Esophagus muscularis mucosa (tissue), 4 donors: ENCODE data around the gene FGD6. TPM values are rescaled to one million over a fixed set of nuclear protein-coding genes. Genes with fewer than 3 reads are reported as not detected.

Experiments used
- DNase-seq: peaks from one replicate; pipeline ENCODE4 v3.0.0-alpha.2; 2017; ENCODE audit errors: extremely low spot score
- H3K27ac ChIP-seq, 4 donors: fragments of 200-600 bp; sonication (generic); replicated peaks in 1 of 4; 1 replicate in 3 of 4; 2 replicates in 1 of 4; pipeline ENCODE4 v1.5.1; 2016 to 2019; ENCODE audit warnings: mild to moderate bottlenecking in 1 of 4
- H3K27me3 ChIP-seq, 4 donors: fragments of 200-600 bp; sonication (generic); one replicate each; pipeline versions ENCODE4 v1.5.1 to v1.6.0; 2016 to 2019
- H3K36me3 ChIP-seq, 4 donors: fragments of 200-600 bp; sonication (generic); one replicate each; pipeline ENCODE4 v1.5.1; 2016 to 2019
- H3K4me1 ChIP-seq, 4 donors: fragments of 200-600 bp; sonication (generic); one replicate each; pipeline ENCODE4 v1.5.1; 2016 to 2019
- H3K4me3 ChIP-seq, 4 donors: fragments of 200-600 bp; sonication (generic); 1 replicate in 2 of 4; 2 replicates in 2 of 4; pipeline ENCODE4 v1.5.1; 2016 to 2019; ENCODE audit warnings: mild to moderate bottlenecking in 4 of 4, moderate library complexity in 1 of 4
- H3K9me3 ChIP-seq, 4 donors: fragments of 200-600 bp; sonication (generic); 1 replicate in 3 of 4; 2 replicates in 1 of 4; pipeline ENCODE4 v1.5.1; 2016 to 2019
- CTCF ChIP-seq, 3 experiments: fragments of 200-600 bp in 2 of 3; fragments of 450-650 bp in 1 of 3; sonication (generic) in 2 of 3; IDR thresholded peaks; one replicate each; pipeline ENCODE4 v1.5.1; 2017 to 2019; ENCODE audit warnings: antibody characterized with exemption in 3 of 3, mild to moderate bottlenecking in 2 of 3, moderate library complexity in 1 of 3
- EP300 ChIP-seq: sonication (generic); formaldehyde crosslinking; IDR thresholded peaks from one replicate; pipeline ENCODE4 v1.6.1; 2017; ENCODE audit warnings: antibody characterized with exemption
- POLR2A ChIP-seq: fragments of 450-650 bp; IDR thresholded peaks from one replicate; pipeline ENCODE4 v1.6.1; 2017; ENCODE audit warnings: antibody characterized with exemption, moderate library complexity, mild to moderate bottlenecking, low read depth
- POLR2AphosphoS5 ChIP-seq, 2 donors: sonication (generic); formaldehyde crosslinking; IDR thresholded peaks; one replicate each; pipeline ENCODE4 v1.6.1; 2017; ENCODE audit warnings: antibody characterized with exemption in 2 of 2
- WGBS: methylation state at CpG from one replicate; pipeline ENCODE4 v1.1.5; 2018; 5-methylcytosine and 5-hydroxymethylcytosine counted together
- intact Hi-C: fragments of 100-400 bp; cut with DNase I; formaldehyde crosslinking; loops from one replicate; pipeline ENCODE4 v1.15.1; 2023
- total RNA-seq, 4 donors: library from RNA; depleted of rRNA; stranded (reverse); fragments of >200 nt; gene quantifications; one replicate each; pipeline versions ENCODE4 v1.1.0 to v1.2.1, GENCODE V29; 2016

Gene FGD6
- total RNA-seq, 4 donors from 2014 or later = 30.5 to 48.6 (median 37.3) TPM

DNA sequence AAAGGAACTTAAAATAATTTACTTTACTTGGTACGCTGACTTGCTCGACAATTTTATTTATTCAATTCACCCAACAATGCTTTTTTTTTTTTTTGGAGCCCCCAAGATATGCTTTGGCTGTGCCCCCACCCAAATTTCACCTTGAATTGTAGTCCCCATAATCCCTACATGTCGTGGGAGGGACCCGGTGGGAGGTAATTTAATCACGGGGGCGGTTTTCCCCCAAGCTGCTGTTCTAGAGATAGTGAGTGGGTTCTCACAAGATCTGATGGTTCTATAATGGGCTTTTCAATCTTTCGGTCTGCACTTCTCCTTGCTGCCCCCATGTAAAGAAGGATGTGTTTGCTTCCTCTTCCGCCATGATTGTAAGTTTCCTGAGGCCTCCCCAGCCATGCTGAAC is 10.4 kb downstream of the FGD6 start:
- WGBS = 93% methylated on average over 8 of the region's 8 CpGs
- no peaks in the 10 kb centered on the region for H3K36me3 ChIP-seq
- no peaks in the 10 kb centered on the region for H3K27me3 ChIP-seq
- no peaks in the 10 kb centered on the region for H3K9me3 ChIP-seq
- intact Hi-C loops = no loop called here
- peak overlapping the region; percentile 74 to 83 (median 78) for H3K27ac ChIP-seq
- no peak overlapping the region for H3K4me3 ChIP-seq
- H3K4me1 ChIP-seq = peaks cover 35 to 51% (median 45%) of the 10 kb centered on the region in 4 donors
- TF ChIP-seq POLR2A = no peak
- no peak for TF ChIP-seq EP300
- TF ChIP-seq CTCF (IDR thresholded peaks at IDR 0.05) = no peak
- TF ChIP-seq POLR2AphosphoS5 (IDR thresholded peaks at IDR 0.05) = no peak
- no peak for DNase-seq

DNA sequence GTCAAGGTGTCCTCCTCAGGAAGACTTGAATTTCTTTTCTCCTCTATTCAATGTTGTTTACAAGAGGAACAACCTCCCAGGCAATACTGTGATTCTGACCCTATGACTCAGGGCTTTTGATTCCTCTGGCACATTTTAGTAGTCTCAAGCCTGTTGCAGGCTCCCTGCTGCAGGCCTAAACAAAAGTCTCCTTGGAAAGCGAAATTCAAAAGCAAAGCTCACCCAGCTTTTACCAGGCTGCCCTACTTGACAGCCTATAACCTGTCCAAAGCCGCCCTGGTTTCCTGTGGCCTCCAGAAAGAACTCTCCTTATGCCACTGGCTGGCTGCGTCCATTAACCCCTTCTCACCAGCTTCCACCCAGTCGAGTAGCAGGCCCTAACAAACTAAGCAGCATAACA is 11.6 kb downstream of the FGD6 start:
- intact Hi-C loops = no loop called here
- TF ChIP-seq EP300 = no peak
- peak; percentile 33 to 49 for TF ChIP-seq POLR2AphosphoS5 (IDR thresholded peaks at IDR 0.05)
- no peak for TF ChIP-seq CTCF (IDR thresholded peaks at IDR 0.05)
- no peak for TF ChIP-seq POLR2A
- H3K9me3 ChIP-seq = no peaks in the 10 kb centered on the region
- no peak overlapping the region for H3K4me3 ChIP-seq
- no peak for DNase-seq
- no peaks in the 10 kb centered on the region for H3K36me3 ChIP-seq
- H3K27me3 ChIP-seq = no peaks in the 10 kb centered on the region
- peaks cover 44 to 60% (median 56%) of the 10 kb centered on the region in 4 donors for H3K4me1 ChIP-seq
- H3K27ac ChIP-seq = peak overlapping the region; percentile 74 to 83 (median 78)
- WGBS = 31% methylated on average over 4 of the region's 4 CpGs

DNA sequence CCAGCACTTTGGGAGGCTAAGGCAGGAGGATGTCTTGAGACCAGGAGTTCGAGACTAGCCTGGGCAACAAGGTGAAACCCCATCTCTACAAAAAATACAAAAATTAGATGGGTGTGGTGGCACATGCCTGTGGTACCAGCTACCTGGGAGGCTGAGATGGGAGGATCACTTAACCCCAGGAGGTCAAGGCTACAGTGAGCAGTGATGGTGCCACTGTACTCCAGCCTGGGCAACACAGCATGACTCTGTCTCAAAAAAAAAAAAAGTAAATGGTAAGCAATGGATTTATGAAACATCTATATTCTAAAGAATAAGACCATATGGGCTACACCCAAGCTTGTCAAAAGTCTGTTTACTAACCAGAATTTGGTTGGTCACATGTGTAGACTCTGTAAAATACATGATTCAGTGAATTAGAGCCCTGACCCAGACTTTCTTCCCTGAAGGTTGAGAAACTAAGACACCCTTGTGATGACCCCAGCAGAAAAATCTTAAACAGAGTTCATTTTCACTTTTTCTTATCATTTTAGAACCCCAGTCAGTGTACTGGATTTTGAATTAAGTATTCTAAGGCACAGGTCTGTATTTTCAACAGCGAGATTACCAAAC is 12.1 kb downstream of the FGD6 start:
- intact Hi-C loops = no loop called here
- no peak overlapping the region for H3K4me3 ChIP-seq
- peaks cover 49 to 66% (median 61%) of the 10 kb centered on the region in 4 donors for H3K4me1 ChIP-seq

GRCh38 chr12:95204141-95204866 is 13.0 kb downstream of the FGD6 start:
- Histone ChIP-seq H3K27ac (peak overlapping the region; percentile 74 to 83 (median 78)), H3K36me3 (no peaks in the 10 kb centered on the region), H3K27me3 (no peaks in the 10 kb centered on the region), H3K9me3 (no peaks in the 10 kb centered on the region), H3K4me1 (peaks cover 52 to 74% (median 66%) of the 10 kb centered on the region in 4 donors), H3K4me3 (no peak overlapping the region)
- intact Hi-C loops = no loop called here
- TF ChIP-seq POLR2A = no peak
- no peak for TF ChIP-seq POLR2AphosphoS5 (IDR thresholded peaks at IDR 0.05)
- no peak for TF ChIP-seq CTCF (IDR thresholded peaks at IDR 0.05)
- DNase-seq = no peak
- 61% methylated on average over 11 of the region's 11 CpGs for WGBS

More for the DNA sequence above, 12.1 kb downstream of the FGD6 start:
- TF ChIP-seq CTCF (IDR thresholded peaks at IDR 0.05) (no peak), EP300 (no peak), POLR2A (no peak), POLR2AphosphoS5 (IDR thresholded peaks at IDR 0.05) (no peak)
- DNase-seq = no peak
- Histone ChIP-seq H3K9me3 (no peaks in the 10 kb centered on the region), H3K36me3 (no peaks in the 10 kb centered on the region), H3K27me3 (no peaks in the 10 kb centered on the region), H3K27ac (peak overlapping the region; percentile 74 to 83 (median 78))
- WGBS = 97% methylated on average over 2 of the region's 2 CpGs
